GM19099 (cell line): ENCODE data around the gene KRT77.

Experiments used
- POLR2A ChIP-seq: IDR thresholded peaks from 3 replicates; pipeline ENCODE4 v1.6.1; 2011; ENCODE audit warnings: low read depth; ENCODE audit not compliant: insufficient read length; ENCODE audit errors: extremely low read depth

Gene KRT77

DNA sequence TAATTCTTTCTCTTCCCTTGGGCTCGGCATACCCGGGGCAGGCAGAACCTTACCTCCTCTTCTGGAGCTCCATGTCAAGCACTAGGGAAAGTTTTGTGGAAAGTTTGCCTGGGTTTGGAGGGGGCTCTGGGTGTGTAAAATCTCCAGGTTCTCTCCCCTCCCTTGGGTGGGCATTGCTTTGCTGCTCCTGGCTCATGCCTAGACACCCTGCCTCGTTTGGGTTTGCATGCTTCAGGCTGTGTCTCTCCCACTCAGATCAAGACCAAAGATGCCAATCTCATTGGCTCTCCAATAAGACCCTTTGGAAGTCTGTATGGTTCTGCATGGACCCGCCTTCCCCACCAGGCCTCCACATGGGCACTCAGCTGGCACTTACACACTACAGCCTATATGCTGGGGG, 45.1 kb downstream of the KRT77 start:
- TF ChIP-seq POLR2A, result no peak

DNA sequence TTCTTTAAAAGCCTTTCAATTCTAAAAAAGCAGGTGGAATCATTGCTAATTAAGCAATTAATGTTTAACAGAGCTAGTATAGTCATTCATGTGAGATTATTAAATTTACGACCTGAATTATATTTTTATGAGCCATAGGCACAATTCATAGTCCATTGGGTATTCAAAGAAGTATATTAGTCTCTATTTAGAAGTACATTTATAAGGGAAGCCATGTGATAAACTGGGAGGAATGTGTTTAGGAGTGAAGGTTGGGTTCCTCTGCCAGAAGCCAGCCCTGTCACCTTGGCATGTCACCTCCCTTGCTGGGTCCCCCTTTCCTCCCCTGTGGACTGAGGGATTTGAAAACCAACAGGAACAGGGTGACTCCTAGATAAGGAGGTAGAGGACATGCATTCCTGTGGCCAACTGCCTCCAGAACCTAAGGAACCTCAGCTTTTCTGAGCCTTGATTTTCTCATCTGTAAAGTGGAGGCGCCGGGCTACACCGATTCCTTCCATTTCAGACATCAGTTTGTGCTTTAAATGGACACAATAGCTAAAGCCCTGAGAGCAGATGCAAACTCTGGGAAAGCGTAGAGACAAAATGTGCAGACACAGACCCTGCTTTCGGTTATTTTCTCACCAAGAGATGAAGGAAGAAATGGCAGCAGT, 45.9 kb downstream of the KRT77 start:
- no peak for TF ChIP-seq POLR2A

DNA sequence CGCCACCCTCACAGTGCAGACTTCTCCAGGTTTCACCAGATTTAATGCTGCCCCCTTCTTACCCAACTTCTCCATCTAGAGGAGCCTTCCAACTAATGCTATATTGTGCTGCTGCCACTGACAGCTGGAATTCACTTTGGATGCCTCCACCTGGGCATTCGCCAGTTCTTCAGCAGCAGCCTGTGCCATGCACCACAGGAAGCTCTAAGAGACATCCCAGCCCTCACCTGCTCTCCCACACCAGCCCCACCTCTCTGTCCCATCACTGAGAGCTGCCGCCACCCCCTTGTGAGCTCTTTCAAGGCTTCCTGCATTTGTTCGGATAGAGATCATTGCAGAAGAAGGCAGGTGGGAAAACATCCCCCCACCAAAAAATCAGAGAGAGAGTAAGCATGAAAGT, 46.7 kb downstream of the KRT77 start:
- TF ChIP-seq POLR2A, result no peak

DNA sequence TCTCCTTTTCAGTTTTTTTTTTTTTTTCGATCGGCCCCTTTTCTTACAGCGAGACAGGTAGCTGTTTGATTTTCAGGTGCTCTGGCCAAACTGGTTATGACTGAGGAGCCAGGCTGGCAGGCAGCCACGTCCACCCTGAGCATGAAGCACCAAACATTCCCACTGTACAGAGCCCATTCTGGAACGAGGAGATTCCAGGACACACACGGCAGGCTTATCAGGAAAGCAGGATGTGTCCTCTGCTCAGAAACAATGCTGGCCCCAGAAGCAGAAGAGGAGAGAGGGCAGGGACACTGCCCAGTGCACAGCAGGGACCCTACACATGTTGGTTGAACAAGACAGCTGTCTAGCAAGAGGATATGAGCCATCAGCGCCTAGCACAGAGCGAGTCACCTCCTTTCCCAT, 47.6 kb downstream of the KRT77 start:
- no peak for TF ChIP-seq POLR2A

DNA sequence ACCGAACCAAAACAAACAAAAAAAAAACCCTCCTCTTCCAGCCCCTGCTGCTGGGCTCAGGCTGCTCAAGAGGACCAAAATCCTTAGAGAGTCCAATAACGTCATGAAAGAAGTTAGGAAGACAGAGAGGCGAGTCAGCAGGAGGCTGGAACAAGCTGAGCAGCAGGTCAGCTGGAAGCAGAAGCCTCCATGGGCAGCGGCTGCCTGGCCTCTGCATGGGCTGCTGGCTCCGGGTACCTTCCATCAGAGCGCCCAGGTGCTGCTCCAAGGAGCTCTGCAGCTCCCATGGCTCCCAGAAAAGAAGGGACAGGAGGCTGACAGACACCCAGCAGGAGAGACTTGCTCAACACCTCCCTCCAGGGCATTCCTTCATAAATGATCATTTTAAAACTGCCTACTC, 48.1 kb downstream of the KRT77 start:
- no peak for TF ChIP-seq POLR2A

DNA sequence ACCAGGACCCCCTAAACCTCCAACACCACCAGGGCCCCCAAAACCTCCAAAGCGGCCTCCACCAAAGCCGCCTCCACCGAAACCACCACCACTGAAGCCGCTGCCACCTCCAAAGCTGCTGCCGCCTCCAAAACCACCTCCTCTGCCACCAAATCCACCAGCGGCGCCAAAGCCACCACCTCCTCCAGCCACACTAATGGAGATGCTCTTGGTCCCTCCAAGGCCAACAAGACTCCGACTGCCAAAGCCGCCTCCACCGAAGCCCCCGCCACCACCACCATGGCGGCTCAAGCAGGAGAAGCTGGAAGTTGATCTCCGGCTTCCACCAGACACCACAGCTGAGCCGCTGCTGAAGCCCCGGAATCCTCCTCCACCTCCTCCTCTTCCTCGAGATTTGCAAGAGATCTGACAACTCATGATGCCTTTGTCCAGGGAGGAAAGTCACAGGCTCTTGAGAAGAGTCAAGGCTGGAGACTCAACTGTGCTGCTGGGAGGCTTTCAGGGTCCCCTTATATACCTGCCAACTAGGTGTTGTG, 51.5 kb downstream of the KRT77 start, which contains the start of gene KRT2:
Gene KRT2 (minus strand): TSS at position 486 of the 536 bp plus-strand sequence. CDS start 69 bp downstream, at position 417.
- no peak for TF ChIP-seq POLR2A

DNA sequence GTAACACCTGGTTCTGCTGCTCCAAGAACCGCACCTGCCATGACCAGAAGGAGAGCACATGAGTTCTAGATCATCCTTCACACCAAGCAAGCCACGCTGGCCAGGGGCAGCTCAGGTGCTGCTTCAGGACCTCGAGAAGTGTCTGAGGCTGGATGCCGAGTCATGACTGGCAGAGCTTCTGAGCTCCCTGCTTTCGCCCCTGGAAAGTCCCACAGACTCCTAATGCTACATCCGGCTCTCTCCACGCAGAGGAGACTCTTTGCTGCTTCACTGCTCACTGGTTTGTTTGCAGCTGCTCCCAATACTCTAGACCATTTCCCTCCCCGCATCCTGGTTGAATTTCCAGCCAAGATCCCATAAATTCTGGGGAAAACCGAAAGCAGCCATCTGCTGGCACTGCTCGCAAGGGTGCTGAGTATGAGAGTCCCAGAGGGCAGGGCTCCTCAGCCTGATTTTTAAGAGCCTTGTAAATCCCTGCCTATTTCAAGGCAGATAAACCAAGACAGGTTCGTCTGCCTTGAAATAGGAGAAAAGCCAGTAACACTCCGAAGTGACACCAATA, 52.7 kb downstream of the KRT77 start:
- TF ChIP-seq POLR2A, result no peak

DNA sequence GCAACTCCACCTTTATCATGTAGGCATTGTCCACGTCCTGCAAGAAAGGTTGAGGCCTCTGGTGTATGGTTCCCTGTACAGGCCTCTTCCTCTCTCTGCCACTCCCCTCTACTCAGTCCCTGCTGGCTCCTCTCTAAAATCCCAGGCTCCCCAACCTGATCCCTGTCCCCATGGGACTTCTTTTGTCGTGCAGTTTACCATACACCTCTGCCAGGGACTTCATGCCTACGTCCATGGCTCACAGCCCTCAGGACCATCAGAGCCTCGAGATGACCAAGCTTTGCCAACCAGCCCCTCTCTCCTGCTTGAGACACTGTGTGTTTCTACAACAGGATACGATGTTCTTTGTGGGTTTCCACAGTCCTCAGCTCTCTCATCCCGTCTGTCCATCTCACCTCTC, 54.3 kb downstream of the KRT77 start:
- no peak for TF ChIP-seq POLR2A

DNA sequence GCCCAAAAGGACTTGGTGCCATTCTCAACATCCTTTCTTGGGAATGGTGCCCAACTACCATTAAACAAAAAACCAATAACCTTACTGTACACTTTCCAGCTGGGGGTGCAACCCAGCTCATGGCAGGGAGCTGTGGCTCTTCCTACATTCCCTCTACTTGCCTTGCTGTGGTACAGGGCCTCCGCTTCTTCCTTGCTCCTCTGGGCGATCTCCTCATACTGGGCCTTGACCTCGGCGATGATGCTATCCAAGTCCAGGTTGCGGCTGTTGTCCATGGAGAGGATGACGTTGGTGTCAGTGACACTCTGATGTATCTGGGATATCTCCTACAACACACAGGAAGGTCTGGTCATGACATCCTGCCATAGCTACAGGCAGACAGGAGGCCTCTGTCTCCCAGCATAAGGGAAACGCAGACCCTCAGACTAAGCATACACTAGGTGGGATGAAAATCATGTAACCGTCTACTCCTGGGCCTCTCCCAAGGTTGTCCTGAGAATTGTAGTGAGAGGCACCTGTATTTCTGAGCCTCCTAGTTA, 55.2 kb downstream of the KRT77 start:
- no peak for TF ChIP-seq POLR2A

DNA sequence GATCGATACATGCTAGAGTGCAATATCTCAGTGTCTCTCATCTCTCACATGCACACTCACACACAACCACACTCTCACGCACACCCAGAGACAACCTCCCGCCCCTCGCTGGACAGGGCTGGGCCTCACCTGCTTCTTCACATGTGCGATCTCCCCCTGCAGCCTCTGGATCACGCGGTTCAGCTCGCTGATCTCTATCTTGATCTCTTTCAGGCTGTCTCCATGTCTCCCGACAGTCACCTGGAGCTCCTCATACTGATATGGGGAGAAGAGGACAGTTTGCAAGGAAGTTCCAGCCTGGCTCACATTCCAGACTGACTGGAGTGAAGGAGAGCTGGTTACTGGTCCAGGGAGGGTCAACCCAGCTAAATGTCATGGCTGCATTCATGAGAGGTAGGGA, 55.7 kb downstream of the KRT77 start:
- TF ChIP-seq POLR2A, result no peak

DNA sequence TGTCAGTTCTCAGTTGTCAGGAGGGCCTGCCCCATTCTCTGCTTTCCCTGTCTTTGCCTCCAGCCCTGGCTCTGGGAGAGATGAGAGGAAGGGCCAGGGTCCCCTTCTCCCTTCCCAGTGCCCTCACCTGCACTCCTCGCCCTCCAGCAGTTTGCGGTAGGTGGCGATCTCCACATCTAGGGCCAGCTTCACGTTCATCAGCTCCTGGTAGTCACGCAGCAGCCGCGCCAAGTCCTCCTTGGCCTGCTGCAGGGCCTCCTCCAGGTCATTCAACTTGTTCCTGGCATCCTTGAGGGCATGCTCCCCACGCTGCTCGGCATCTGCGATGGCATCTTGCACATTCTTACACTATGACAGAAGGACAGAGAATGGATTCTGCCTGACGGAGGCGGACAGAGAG, 56.7 kb downstream of the KRT77 start:
- TF ChIP-seq POLR2A, result no peak

DNA sequence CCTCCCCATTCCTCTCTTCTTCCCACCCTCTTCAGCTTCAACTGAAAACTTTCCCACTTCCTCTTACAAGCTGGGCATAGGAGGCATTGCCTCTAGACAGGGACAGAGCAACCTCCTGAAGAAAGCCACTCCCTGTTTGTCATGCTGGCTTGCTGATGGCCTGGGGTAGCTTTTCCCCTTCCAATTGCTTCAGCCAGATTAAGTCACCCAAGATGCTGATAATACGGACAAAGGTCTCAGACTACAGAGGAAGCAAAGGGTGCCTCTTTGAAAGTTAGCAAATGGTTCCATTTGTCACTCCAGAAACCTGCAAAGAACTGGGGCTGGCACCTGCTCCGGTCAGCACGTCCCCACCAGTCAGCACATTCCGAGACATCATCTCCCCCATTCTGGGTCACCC, 57.3 kb downstream of the KRT77 start:
- no peak for TF ChIP-seq POLR2A

DNA sequence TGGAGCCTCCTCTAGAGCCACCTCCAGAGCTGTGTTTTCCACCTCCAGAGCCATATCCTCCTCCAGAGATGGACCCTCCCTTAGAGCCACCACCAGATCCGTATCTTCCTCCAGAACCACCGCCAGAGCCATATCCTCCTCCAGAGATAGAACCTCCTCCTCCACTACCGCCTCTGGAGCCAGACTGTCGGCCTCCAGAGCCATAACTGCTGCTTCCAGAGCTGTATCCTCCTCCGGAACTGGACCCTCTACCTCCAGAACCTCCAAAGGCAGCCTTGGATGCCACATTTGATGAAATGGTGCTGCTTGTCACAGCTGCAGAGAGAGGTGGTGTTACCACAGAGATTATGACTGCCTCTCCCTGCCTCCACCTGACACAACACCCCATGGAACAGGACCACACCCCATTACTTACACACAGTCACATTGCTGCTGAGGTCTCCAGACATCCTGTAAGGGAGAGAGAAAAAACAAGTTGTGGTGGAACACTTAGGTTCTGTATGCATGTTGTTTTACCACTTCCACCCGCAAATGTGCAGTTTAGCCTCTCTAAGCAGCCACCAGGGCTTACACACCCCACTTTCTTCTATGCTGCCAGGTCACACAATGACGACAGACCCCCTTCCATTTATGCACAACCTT, 58.1 kb downstream of the KRT77 start:
- TF ChIP-seq POLR2A, result no peak

DNA sequence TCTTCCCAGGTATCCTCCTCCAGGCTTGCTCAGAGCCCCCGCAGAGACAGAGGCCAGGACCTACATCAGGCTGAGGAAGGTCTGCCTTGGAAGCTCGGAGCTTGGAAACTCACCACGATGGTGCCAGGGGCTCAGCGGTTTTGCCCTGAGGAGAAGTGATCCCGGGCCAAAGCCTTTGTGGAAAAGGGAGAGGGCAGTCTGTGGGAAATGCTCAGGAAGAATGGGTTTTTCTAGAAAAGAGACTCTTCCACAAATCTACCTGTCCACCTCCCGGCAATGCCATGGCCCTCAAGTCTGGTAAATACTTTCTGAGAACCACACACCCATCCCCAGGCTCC, 59.3 kb downstream of the KRT77 start:
- TF ChIP-seq POLR2A, result no peak

DNA sequence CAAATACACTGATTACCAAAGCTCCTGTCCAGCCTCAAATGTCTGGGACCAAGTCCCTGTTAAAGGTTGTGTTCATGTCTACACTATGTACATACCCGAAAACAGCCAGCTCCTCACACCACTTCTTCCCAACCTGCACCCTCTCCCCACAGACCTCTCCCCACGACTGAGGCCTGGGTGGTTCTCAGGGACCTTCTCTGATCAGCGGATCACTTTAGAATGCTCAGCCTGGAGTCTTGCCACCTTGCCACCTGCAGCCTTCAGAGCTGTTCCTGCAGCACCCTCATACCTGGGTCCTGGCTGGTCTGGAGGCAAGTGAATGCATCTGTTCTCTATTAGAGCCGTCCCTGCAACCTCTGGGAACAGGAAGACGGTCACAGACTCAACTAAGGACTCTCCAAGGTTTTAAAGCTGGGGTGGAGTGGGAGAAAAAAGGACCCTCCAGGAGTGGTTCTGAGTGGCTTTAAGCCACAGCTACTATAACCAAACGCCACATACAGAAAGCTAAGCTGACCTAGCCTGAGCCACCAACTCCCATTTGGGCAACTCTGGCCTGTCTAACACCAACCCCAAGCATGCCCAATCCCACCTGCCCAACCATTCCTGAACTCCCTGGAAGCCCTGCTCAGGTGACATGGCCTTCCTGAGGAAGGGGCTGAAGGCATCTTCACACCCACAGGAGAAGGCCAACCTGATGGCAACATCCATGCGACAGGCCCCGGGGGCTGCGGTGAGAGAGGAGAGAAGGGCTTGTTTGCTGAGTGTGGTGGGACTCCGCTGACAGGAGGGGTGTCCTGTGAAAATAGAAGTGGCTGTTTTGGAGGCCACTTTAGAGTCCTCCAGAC, 59.9 kb downstream of the KRT77 start:
- TF ChIP-seq POLR2A, result no peak

DNA sequence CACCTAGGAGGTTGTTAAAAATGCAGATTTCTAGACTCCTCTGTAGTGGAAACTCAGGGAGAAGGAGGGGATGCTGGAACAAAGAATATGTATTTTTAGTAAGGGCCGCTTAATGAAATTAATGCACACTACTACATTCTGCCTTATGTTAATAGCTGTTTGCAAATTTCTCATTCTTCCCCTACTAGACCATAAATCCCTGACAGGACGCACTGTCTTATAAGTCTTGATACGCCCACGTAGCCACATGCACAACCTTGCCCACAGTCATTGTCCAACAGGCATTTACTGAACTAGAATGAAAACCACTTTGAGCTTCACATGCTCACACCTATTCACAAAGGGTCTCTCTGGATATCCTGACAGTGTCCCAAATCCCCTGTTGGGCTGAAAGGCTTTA, 61.9 kb downstream of the KRT77 start:
- TF ChIP-seq POLR2A, result no peak
